Spleen (tissue), 7 donors: ENCODE results near the gene SIRT3.

Experiments used
- POLR2AphosphoS5 ChIP-seq, 3 donors: sonication (generic); formaldehyde crosslinking; IDR thresholded peaks; one replicate each; pipeline ENCODE4 v1.5.1; 2017; ENCODE audit warnings: antibody characterized with exemption in 3 of 3
- TF ChIP-seq, protein P1 (sequence below), 11 experiments: fragments of 200-600 bp in 7 of 11; fragments of 450-650 bp in 4 of 11; sonication (generic) in 4 of 11; IDR thresholded peaks in 8 of 11; conservative IDR thresholded peaks in 3 of 11; 1 replicate in 7 of 11; 2 replicates in 4 of 11; pipeline versions ENCODE4 v1.4.0 to v1.8.0; 2016 to 2021; ENCODE audit warnings: antibody characterized with exemption in 11 of 11, inconsistent platforms in 4 of 11, mild to moderate bottlenecking in 1 of 11
- donor health status: DM: no; HTN: no; CAD: no; lungs with moderate emphysema.
- donor health status: DM: no; HTN: no; CAD: no.
- donor health status: DM: no; HTN: no; CAD: no.

DNA sequence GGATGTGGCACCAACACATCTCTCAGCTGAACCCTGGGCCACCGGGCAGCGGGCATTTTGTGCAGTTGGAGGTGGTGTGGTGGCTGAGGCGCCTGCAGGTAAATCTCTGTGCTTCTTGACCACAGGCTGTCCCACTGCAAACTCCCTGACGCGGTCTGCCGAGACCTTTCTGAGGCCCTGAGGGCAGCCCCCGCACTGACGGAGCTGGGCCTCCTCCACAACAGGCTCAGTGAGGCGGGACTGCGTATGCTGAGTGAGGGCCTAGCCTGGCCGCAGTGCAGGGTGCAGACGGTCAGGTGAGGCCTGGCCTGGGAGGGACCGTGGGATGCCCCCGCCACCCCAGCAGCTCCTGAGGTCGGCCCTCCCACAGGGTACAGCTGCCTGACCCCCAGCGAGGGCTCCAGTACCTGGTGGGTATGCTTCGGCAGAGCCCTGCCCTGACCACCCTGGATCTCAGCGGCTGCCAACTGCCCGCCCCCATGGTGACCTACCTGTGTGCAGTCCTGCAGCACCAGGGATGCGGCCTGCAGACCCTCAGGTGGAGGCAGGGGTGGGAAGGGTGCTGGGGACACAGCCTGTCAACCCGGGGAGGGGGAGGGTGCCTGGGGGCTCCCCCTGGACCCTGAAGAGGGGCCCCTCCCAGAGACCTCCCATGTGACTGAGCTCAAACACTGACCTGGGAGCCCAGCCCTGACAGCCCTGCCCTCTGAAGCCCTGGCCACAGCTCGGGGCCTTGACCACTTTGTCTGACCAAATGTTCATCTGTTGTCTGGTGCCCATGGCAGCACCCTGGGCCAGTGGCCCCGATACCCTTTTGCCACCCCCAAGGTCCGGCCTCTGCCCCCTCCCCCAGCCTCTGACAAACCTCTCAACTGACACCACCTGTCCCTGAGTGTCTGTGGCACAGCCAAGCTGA is 48.2 kb upstream of the SIRT3 start:
- TF ChIP-seq, protein P1, sequence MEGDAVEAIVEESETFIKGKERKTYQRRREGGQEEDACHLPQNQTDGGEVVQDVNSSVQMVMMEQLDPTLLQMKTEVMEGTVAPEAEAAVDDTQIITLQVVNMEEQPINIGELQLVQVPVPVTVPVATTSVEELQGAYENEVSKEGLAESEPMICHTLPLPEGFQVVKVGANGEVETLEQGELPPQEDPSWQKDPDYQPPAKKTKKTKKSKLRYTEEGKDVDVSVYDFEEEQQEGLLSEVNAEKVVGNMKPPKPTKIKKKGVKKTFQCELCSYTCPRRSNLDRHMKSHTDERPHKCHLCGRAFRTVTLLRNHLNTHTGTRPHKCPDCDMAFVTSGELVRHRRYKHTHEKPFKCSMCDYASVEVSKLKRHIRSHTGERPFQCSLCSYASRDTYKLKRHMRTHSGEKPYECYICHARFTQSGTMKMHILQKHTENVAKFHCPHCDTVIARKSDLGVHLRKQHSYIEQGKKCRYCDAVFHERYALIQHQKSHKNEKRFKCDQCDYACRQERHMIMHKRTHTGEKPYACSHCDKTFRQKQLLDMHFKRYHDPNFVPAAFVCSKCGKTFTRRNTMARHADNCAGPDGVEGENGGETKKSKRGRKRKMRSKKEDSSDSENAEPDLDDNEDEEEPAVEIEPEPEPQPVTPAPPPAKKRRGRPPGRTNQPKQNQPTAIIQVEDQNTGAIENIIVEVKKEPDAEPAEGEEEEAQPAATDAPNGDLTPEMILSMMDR (IDR thresholded peaks at IDR 0.05 in 8 of 11, conservative IDR thresholded peaks at IDR 0.05 in 3 of 11): no peak
- peak in 1 of 3 donors; percentile 63 for TF ChIP-seq POLR2AphosphoS5 (IDR thresholded peaks at IDR 0.05)
